Activated CD4-positive, alpha-beta T cell treated with anti-CD3 and anti-CD28 coated beads for 24 hours (primary cell): ENCODE results near the gene DCAF7.

Experiments
- DNase-seq, 2 donors: peaks; one replicate each; pipeline ENCODE4 v3.0.0-alpha.2; 2020; ENCODE audit warnings: low read depth in 2 of 2

The DCAF7 gene

GRCh38 chr17:63544467-63545301 is 5.6 kb upstream of the DCAF7 start:
- no peak for DNase-seq

- no peak for DNase-seq
Observed at GRCh38 chr17:63546308-63547082, 3.8 kb upstream of the DCAF7 start.

GRCh38 chr17:63547083-63547523 is 3.2 kb upstream of the DCAF7 start:
- DNase-seq: no peak

GRCh38 chr17:63549289-63549945 is 860 bp upstream of the DCAF7 start:
- no peak for DNase-seq

GRCh38 chr17:63550817-63551639 is 751 bp downstream of the DCAF7 start:
- DNase-seq: no peak

DNA sequence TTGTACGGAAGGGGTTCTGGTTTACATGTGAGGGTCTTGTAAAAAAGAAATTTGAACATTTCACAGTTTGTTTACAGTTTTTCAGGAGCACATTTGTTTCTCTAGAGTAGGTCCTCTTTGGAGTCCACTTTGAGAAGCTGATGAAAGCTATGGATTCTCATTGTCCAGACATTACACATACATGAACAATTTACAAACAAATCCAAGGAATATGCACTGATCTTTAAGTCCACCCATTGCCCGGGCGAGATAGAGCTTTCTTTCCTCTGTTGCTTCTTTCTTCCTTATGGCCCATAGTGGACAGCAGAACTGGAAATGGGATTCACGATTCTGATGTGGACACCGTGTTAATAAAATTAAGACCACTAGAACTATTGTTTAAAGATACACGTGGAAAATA is 1.9 kb downstream of the DCAF7 start:
- no peak for DNase-seq

- DNase-seq: no peak
Observed at GRCh38 chr17:63555500-63556156, 5.4 kb downstream of the DCAF7 start.

- no peak for DNase-seq
Observed at GRCh38 chr17:63557416-63557815, 7.1 kb downstream of the DCAF7 start.

GRCh38 chr17:63558441-63558840 is 8.2 kb downstream of the DCAF7 start:
- DNase-seq: no peak

- DNase-seq: no peak
Observed at GRCh38 chr17:63561819-63562218, 11.5 kb downstream of the DCAF7 start.

- no peak for DNase-seq
Observed at GRCh38 chr17:63563339-63563738, 13.1 kb downstream of the DCAF7 start.

GRCh38 chr17:63564562-63564961 is 14.3 kb downstream of the DCAF7 start:
- no peak for DNase-seq

- no peak for DNase-seq
Observed at GRCh38 chr17:63567229-63567628, 17.0 kb downstream of the DCAF7 start.

- DNase-seq: no peak
Observed at GRCh38 chr17:63568563-63568962, 18.3 kb downstream of the DCAF7 start.

DNA sequence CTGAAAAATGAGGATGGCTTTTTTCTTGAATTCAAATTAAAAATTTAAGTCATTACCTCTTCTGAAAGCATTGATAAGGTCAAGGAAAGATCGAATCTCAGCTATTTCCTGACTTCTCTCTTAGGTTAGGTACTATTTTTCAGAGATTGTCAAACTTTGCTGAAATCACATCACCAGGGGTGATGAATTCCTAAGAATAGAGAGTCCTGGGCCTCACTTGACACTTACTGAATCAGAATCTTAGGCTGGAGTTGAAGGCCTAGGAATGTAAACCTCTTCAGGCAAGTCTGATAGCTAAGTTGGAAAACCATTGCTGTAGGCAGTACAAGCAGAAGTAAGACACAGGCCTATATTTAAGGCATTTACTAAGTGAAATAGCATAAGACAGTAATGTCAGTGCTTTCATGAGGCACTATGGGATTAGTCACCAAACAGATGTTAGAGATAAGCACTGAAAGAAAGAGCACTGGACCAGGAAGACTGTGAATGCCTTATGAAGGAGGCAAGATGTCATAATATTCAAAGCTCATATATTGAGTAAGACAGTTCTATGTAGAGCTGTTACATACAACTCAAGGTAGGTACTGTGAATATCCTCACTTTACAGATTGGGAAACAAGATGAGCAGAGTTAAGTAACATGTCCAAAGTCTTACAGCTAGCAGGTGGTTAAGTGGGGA is 21.5 kb downstream of the DCAF7 start:
- DNase-seq: no peak

- DNase-seq: no peak
Observed at GRCh38 chr17:63573634-63574033, 23.4 kb downstream of the DCAF7 start.

DNA sequence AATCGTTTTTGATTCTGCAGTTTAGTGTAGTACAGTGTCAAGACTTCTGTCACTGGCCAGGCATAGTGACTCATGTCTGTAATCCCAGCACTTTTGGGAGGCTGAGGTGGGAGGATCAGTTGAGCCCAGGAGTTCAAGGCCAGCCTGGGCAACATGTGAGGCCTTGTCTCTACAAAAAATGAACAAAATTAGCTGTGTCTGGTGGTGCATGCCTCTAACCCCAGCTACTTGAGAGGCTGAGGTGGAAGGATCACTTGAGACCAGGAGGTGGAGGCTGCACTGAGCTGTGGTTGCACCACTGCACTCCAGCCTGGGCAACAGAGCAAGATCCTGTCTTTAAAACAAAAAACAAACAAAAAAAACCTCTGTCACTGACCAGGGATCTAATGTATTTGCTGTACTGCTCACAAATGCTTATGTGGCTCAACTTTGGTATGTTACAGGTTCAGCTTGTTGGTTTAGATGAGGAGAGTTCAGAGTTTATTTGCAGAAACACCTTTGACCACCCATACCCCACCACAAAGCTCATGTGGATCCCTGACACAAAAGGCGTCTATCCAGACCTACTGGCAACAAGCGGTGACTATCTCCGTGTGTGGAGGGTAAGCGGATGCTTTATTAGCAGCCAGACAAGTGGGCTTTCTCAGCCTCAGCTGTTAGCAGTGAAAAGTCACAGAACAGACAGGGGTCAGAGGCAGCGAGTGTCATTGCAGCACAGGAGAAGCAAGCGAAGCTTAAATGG is 27.9 kb downstream of the DCAF7 start:
- DNase-seq: no peak

DNA sequence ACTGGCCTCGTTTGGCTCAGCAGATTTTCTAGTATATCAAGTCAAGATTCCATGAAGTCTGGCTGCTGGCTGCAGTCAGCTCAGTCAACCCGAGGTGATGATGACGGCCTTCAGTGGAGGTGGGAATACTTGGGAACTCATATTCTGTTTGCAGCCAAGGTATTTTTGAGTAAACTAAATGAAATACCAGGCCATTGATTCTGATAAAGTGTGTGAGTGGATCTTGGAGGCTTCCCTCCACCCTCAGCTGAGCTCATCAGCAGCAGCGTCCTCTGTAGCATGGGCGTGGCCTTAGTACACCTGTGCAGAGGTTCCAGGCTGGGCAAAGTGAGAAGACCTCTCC is 28.5 kb downstream of the DCAF7 start:
- no peak for DNase-seq

DNA sequence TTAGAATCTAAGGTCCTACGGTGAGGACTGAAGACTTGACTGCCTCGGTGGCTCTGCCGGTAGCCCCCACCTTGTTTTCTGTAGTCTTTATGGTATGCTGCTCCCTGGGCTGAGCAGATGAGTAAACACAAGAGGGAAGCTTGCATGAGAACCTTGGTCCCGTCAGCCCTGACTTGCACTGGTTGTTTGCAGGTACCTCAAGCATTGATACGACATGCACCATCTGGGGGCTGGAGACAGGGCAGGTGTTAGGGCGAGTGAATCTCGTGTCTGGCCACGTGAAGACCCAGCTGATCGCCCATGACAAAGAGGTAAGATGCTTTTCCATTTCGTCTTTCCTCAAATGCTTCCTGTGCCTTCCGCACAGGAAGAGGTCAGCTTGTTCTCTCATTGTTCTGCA is 29.4 kb downstream of the DCAF7 start:
- DNase-seq: no peak

DNA sequence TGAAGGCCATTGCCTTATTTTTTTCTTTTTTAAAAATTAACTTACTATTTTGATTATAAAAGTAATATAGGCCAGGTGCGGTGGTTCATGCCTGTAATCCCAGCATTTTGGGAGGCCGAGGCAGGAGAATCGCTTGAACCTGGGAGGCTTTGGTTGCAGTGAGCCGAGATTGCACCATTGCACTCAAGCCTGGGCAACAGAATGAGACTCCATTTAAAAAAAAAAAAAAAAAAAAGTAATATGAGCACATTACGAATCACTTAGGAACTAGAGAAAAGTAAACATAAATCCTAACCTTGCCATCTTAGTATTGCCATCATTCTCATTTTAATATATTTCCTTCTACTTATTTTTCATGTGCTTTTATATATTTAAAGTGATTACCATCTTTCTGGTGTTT is 37.5 kb downstream of the DCAF7 start:
- DNase-seq: no peak
